HepG2 (cell line): ENCODE measurements around the gene C14orf119. TPM values are rescaled to one million over a fixed set of nuclear protein-coding genes. Genes with fewer than 3 reads are reported as not detected.

Experiments
- ATAC-seq: fragments of 200-7000 bp; cut with Tn5 transposase; 3 replicates; pipeline ENCODE4 v1.9.1; 2020; ENCODE audit warnings: mild to moderate bottlenecking, moderate library complexity
- BruUV-seq: library from RNA; stranded (reverse); fragments of 400-500 nt; replicated peaks from 2 replicates; lab custom pipeline; 2021; lab: Mats Ljungman, UMichigan
- CTCF ChIA-PET: fragments of 300-600 bp; formaldehyde crosslinking; extraction: SDS; loops from one replicate; lab custom pipeline; 2021; ENCODE audit warnings: low total read pairs, inconsistent platforms, low intra/inter-chr PET ratio; lab: Yijun Ruan, JAX
- POLR2A ChIA-PET: fragments of 350-600 bp; sonication (Branson Sonifier 250); formaldehyde crosslinking; loops from one replicate; lab custom pipeline; 2020; ENCODE audit warnings: antibody characterized with exemption, inconsistent platforms; lab: Yijun Ruan, JAX
- DNase-seq: peaks from one replicate; pipeline ENCODE4 v3.0.0-alpha.2; 2015; ENCODE audit warnings: low spot score
- FAIRE-seq: peaks from 3 replicates; lab custom pipeline; 2011; peaks lifted over from hg19 to GRCh38; lab: Jason Lieb, UNC
- H2AFZ ChIP-seq: one replicate; pipeline ENCODE4 v1.6.1; 2011; ENCODE audit warnings: low read length, inconsistent platforms
- H3K27ac ChIP-seq: fragments of 300-600 bp; 3 replicates; pipeline ENCODE4 v1.8.0; 2011; ENCODE audit warnings: mixed run types, mild to moderate bottlenecking, mixed read lengths, low read length, inconsistent platforms; ENCODE audit not compliant: insufficient read depth; ENCODE audit errors: extremely low read length
- H3K27me3 ChIP-seq, 2 experiments: fragments of 200-600 bp in 1 of 2; 2 replicates in 1 of 2; 3 replicates in 1 of 2; pipeline versions ENCODE4 v1.6.0 to v1.8.0; 2011; ENCODE audit warnings: low read length in 2 of 2, mild to moderate bottlenecking in 2 of 2, moderate library complexity in 2 of 2, inconsistent platforms in 1 of 2; ENCODE audit not compliant: insufficient read depth in 2 of 2, control insufficient read depth in 1 of 2
- H3K36me3 ChIP-seq, 2 experiments: fragments of 200-600 bp in 1 of 2; replicated peaks in 1 of 2; 2 replicates in 1 of 2; 3 replicates in 1 of 2; pipeline versions ENCODE4 v1.5.1 to v1.8.0; 2011; ENCODE audit warnings: low read length in 2 of 2, inconsistent platforms in 1 of 2; ENCODE audit not compliant: insufficient read depth in 2 of 2, control insufficient read depth in 1 of 2
- H3K4me1 ChIP-seq: 2 replicates; pipeline ENCODE4 v1.5.1; 2012; ENCODE audit warnings: low read length, inconsistent platforms; ENCODE audit not compliant: insufficient read depth
- H3K4me2 ChIP-seq: 2 replicates; pipeline ENCODE4 v1.6.0; 2011; ENCODE audit warnings: low read depth, low read length, inconsistent platforms
- H3K4me3 ChIP-seq, 3 experiments: fragments of 200-600 bp in 1 of 3; sonication (generic), shearing (Covaris generic) in 1 of 3; replicated peaks in 1 of 3; 2 replicates each; pipeline ENCODE4 v1.5.1; 2011 to 2016; ENCODE audit warnings: low read length in 3 of 3, inconsistent platforms in 2 of 3, low read depth in 2 of 3, mild to moderate bottlenecking in 2 of 3, control low read depth in 1 of 3, mixed read lengths in 1 of 3; ENCODE audit not compliant: insufficient read depth in 1 of 3
- H3K79me2 ChIP-seq: one replicate; pipeline ENCODE4 v1.6.1; 2011; ENCODE audit warnings: low read length, inconsistent platforms; ENCODE audit not compliant: insufficient read depth
- H3K9ac ChIP-seq: 2 replicates; pipeline ENCODE4 v1.6.0; 2011; ENCODE audit warnings: mild to moderate bottlenecking, low read depth, low read length, inconsistent platforms; ENCODE audit not compliant: insufficient read depth
- H3K9me3 ChIP-seq: 2 replicates; pipeline ENCODE4 v1.5.1; 2012; ENCODE audit warnings: mild to moderate bottlenecking, low read length
- H4K20me1 ChIP-seq: 2 replicates; pipeline ENCODE4 v1.6.0; 2011; ENCODE audit warnings: inconsistent platforms, mild to moderate bottlenecking, low read length, moderate library complexity; ENCODE audit not compliant: insufficient read depth
- FLYWCH1 ChIP-seq: sonication (generic); formaldehyde crosslinking; IDR thresholded peaks from 2 replicates; pipeline ENCODE4 v1.8.1; 2023; ENCODE audit warnings: mild to moderate bottlenecking, missing genetic modification reagents
- PRDM4 ChIP-seq: sonication (generic); formaldehyde crosslinking; IDR thresholded peaks from 2 replicates; pipeline ENCODE4 v1.9.0; 2021; ENCODE audit warnings: missing genetic modification reagents, borderline replicate concordance
- RAD51 ChIP-seq: fragments of 450-650 bp; IDR thresholded peaks from 2 replicates; pipeline ENCODE4 v1.6.1; 2016; ENCODE audit warnings: borderline replicate concordance
- RBFOX2 ChIP-seq: fragments of 200-400 bp; formaldehyde crosslinking; IDR thresholded peaks from 2 replicates; pipeline ENCODE4 v1.6.1; 2017; ENCODE audit warnings: low read depth, mild to moderate bottlenecking, low read length
- RBM22 ChIP-seq: fragments of 200-400 bp; formaldehyde crosslinking; optimal IDR thresholded peaks from 2 replicates; pipeline ENCODE3; 2017; ENCODE audit warnings: mild to moderate bottlenecking, low read length, moderate library complexity
- SP2 ChIP-seq: sonication (generic); formaldehyde crosslinking; IDR thresholded peaks from 2 replicates; pipeline ENCODE4 v1.5.1; 2020; ENCODE audit warnings: mild to moderate bottlenecking, missing genetic modification reagents
- THYN1 ChIP-seq: sonication (generic); formaldehyde crosslinking; IDR thresholded peaks from 2 replicates; pipeline ENCODE4 v1.8.1; 2023; ENCODE audit warnings: low read depth, mild to moderate bottlenecking, moderate library complexity, missing genetic modification reagents, borderline replicate concordance
- UBTF ChIP-seq: sonication (generic); formaldehyde crosslinking; IDR thresholded peaks from 2 replicates; pipeline ENCODE4 v1.4.0; 2020; ENCODE audit warnings: mild to moderate bottlenecking, missing genetic modification reagents
- ZFP82 ChIP-seq: sonication (generic); formaldehyde crosslinking; IDR thresholded peaks from 2 replicates; pipeline ENCODE4 v1.5.1; 2020; ENCODE audit warnings: mild to moderate bottlenecking, missing genetic modification reagents, borderline replicate concordance
- ZNF282 ChIP-seq: fragments of 450-650 bp; IDR thresholded peaks from 2 replicates; pipeline ENCODE4 v1.6.1; 2018; ENCODE audit not compliant: partially characterized antibody
- ZNF816 ChIP-seq: sonication (generic); formaldehyde crosslinking; IDR thresholded peaks from 2 replicates; pipeline ENCODE4 v1.8.0; 2022; ENCODE audit warnings: missing genetic modification reagents, mild to moderate bottlenecking, borderline replicate concordance
- WGBS: methylation state at CpG from one replicate; pipeline ENCODE4 v1.1.6; 2017; ENCODE audit warnings: low lambda C conversion rate; 5-methylcytosine and 5-hydroxymethylcytosine counted together
- in situ Hi-C: cut with HindIII; loops from 2 replicates; pipeline ENCODE4 v1.10.0; 2017; ENCODE audit warnings: low pct_unique_long_range_greater_than_20kb; ENCODE audit not compliant: extremely low pct_ligation_motif_present
- intact Hi-C: fragments of 100-400 bp; cut with micrococcal nuclease; formaldehyde crosslinking; loops from one replicate; pipeline ENCODE4 v1.10.0; 2022; ENCODE audit not compliant: unreplicated experiment
- polyA plus RNA-seq, 8 experiments: library from polyadenylated mRNA; depleted of rRNA in 3 of 8; stranded (reverse) in 7 of 8; unstranded in 1 of 8; fragments of >200 nt; fragmentation: Illumina TruSeq in 4 of 8; extraction: Trizol in 4 of 8; gene quantifications; 2 replicates each; pipeline versions ENCODE4 v1.2.1 to v1.2.3, GENCODE V29; 2011 to 2016; ENCODE audit warnings: low read depth in 4 of 8, missing spikeins in 1 of 8, mixed read lengths in 1 of 8; ENCODE audit not compliant: insufficient read depth in 1 of 8
- total RNA-seq, 5 experiments: library from RNA; depleted of rRNA; stranded (reverse); fragments of >200 nt; fragmentation: Illumina TruSeq; extraction: Trizol; gene quantifications; 2 replicates each; pipeline ENCODE4 v1.2.3, GENCODE V29; 2016; ENCODE audit warnings: low read depth in 1 of 5

Gene C14orf119
- total and polyA plus RNA-seq, 2 of the 13 experiments (the other 11 are each of a cell fraction or from before 2014, with no cell fraction given), result 117 to 206 TPM

GRCh38 chr14:23071921-23072539 lies 23.3 kb upstream of the C14orf119 start (continued):
- TF ChIP-seq RAD51, result no peak

- Histone ChIP-seq H3K36me3 (peaks cover 52 to 76% of the 10 kb centered on the region in 2 experiments), H3K9ac (no peak overlapping the region), H3K79me2 (peaks cover 18% of the 10 kb centered on the region), H3K27me3 (no peaks in the 10 kb centered on the region; a peak in 1 of 5 replicates), H4K20me1 (peaks cover 9% of the 10 kb centered on the region; the same call in 1 of the 2 replicates), H2AFZ (no peak overlapping the region), H3K9me3 (no peaks in the 10 kb centered on the region), H3K27ac (no peak overlapping the region), H3K4me1 (peaks cover 23% of the 10 kb centered on the region), H3K4me3 (no peak overlapping the region), H3K4me2 (no peak overlapping the region)
- ChIA-PET CTCF (no interaction called here), POLR2A (interaction anchor here (1.1 to 5.6 kb wide), 2 partner anchors 20 to 247 kb away, joined by 3 to 146 read pairs; partner anchors contain the start of genes ACIN1 and C14orf119)
- BruUV-seq, result no TSS peak
- WGBS, result 99% methylated on average over 1 of the region's 1 CpG
- intact Hi-C loops (no loop called here), in situ Hi-C loops (no loop called here)
- no peak for ATAC-seq
- no peak for FAIRE-seq
- DNase-seq, result no peak
- TF ChIP-seq PRDM4 (CRISPR knock-in tag) (no peak), UBTF (CRISPR knock-in tag) (no peak), THYN1 (no peak), RBM22 (peak; percentile 79), ZNF816 (CRISPR knock-in tag) (0 out of 2 replicates have a peak, but pooled peaks have one; percentile 54), ZNF282 (no peak), ZFP82 (0 out of 2 replicates have a peak, but pooled peaks have one; percentile 52), SP2 (CRISPR knock-in tag) (no peak), FLYWCH1 (no peak), RBFOX2 (0 out of 2 replicates have a peak, but pooled peaks have one; percentile 39)
Observed at GRCh38 chr14:23074906-23075305, 20.4 kb upstream of the C14orf119 start.
